Transverse colon (tissue), 4 donors: ENCODE results near the gene DUSP3. TPM values are rescaled to one million over a fixed set of nuclear protein-coding genes. Genes with fewer than 3 reads are reported as not detected.

Experiments
- DNase-seq: peaks from one replicate; pipeline ENCODE4 v3.0.0-alpha.2; 2019
- H3K27ac ChIP-seq, 4 donors: fragments of 200-600 bp; sonication (generic); 2 replicates each; pipeline ENCODE4 v1.5.1; 2016 to 2018; ENCODE audit warnings: inconsistent platforms in 4 of 4
- H3K27me3 ChIP-seq: fragments of 200-600 bp; sonication (generic); 2 replicates; pipeline ENCODE4 v1.5.1; 2017; ENCODE audit warnings: inconsistent platforms
- H3K36me3 ChIP-seq, 4 donors: fragments of 200-600 bp; sonication (generic); 2 replicates each; pipeline ENCODE4 v1.5.1; 2017 to 2019; ENCODE audit warnings: inconsistent platforms in 4 of 4
- H3K4me1 ChIP-seq, 4 donors: fragments of 200-600 bp; sonication (generic); 2 replicates each; pipeline ENCODE4 v1.5.1; 2017 to 2020; ENCODE audit warnings: inconsistent platforms in 4 of 4
- H3K4me3 ChIP-seq, 4 donors: fragments of 200-600 bp; sonication (generic); 1 replicate in 1 of 4; 2 replicates in 3 of 4; pipeline versions ENCODE4 v1.5.1 to v1.6.1; 2017 to 2019; ENCODE audit warnings: inconsistent platforms in 4 of 4
- H3K9me3 ChIP-seq, 2 donors: fragments of 200-600 bp; sonication (generic); 2 replicates each; pipeline ENCODE4 v1.5.1; 2017 to 2019; ENCODE audit warnings: inconsistent platforms in 2 of 2
- EP300 ChIP-seq: sonication (generic); formaldehyde crosslinking; IDR thresholded peaks from one replicate; pipeline ENCODE4 v1.6.1; 2017; ENCODE audit warnings: antibody characterized with exemption, low read depth
- POLR2A ChIP-seq: fragments of 450-650 bp; IDR thresholded peaks from one replicate; pipeline ENCODE4 v1.6.1; 2016; ENCODE audit warnings: antibody characterized with exemption, mild to moderate bottlenecking, moderate library complexity
- POLR2AphosphoS5 ChIP-seq, 3 donors: sonication (generic); formaldehyde crosslinking; IDR thresholded peaks; one replicate each; pipeline ENCODE4 v1.6.1; 2016; ENCODE audit warnings: antibody characterized with exemption in 3 of 3
- WGBS, 2 donors: methylation state at CpG; one replicate each; pipeline ENCODE4 v1.1.5; 2018; ENCODE audit warnings: low coverage in 1 of 2; 5-methylcytosine and 5-hydroxymethylcytosine counted together
- in situ Hi-C, 4 donors: fragments of 200-750 bp; cut with MboI; loops; one replicate each; pipeline versions ENCODE4 v1.15.0 to v1.15.1; 2017; ENCODE audit warnings: low sequenced_read_pairs in 3 of 4, low pct_ligation_motif_present in 1 of 4, low pct_unique_long_range_greater_than_20kb in 1 of 4
- intact Hi-C: fragments of 100-400 bp; cut with DNase I; formaldehyde crosslinking; loops from one replicate; pipeline ENCODE4 v1.15.1; 2023; ENCODE audit warnings: low total_unique reads
- total RNA-seq, 4 donors: library from RNA; depleted of rRNA; stranded (reverse); fragments of >200 nt; gene quantifications; one replicate each; pipeline ENCODE4 v1.1.0, GENCODE V29; 2016
- TF ChIP-seq, protein P1 (sequence below), 5 experiments: fragments of 200-600 bp in 3 of 5; fragments of 450-650 bp in 2 of 5; sonication (generic) in 3 of 5; IDR thresholded peaks; 1 replicate in 2 of 5; 2 replicates in 3 of 5; pipeline ENCODE4 v1.5.1; 2016 to 2017; ENCODE audit warnings: antibody characterized with exemption in 5 of 5, inconsistent platforms in 3 of 5, mild to moderate bottlenecking in 2 of 5, moderate library complexity in 1 of 5

Gene DUSP3
- total RNA-seq, 4 donors from 2014 or later: 52.7 to 145 (median 70.9) TPM

- Histone ChIP-seq H3K4me3 (no peak overlapping the region), H3K36me3 (no peaks in the 10 kb centered on the region), H3K27ac (no peak overlapping the region), H3K9me3 (no peaks in the 10 kb centered on the region), H3K27me3 (no peaks in the 10 kb centered on the region), H3K4me1 (no peaks in the 10 kb centered on the region)
- no peak for DNase-seq
- intact Hi-C loops: no loop called here
- WGBS, 2 donors: 91% methylated on average over 9 of the region's 9 CpGs; no CpG with 5 or more reads in 1 of the 2 donors
- in situ Hi-C loops: no loop called here
- TF ChIP-seq POLR2AphosphoS5 (IDR thresholded peaks at IDR 0.05) (no peak), EP300 (no peak), POLR2A (no peak)
- TF ChIP-seq, protein P1, sequence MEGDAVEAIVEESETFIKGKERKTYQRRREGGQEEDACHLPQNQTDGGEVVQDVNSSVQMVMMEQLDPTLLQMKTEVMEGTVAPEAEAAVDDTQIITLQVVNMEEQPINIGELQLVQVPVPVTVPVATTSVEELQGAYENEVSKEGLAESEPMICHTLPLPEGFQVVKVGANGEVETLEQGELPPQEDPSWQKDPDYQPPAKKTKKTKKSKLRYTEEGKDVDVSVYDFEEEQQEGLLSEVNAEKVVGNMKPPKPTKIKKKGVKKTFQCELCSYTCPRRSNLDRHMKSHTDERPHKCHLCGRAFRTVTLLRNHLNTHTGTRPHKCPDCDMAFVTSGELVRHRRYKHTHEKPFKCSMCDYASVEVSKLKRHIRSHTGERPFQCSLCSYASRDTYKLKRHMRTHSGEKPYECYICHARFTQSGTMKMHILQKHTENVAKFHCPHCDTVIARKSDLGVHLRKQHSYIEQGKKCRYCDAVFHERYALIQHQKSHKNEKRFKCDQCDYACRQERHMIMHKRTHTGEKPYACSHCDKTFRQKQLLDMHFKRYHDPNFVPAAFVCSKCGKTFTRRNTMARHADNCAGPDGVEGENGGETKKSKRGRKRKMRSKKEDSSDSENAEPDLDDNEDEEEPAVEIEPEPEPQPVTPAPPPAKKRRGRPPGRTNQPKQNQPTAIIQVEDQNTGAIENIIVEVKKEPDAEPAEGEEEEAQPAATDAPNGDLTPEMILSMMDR (IDR thresholded peaks at IDR 0.05): no peak
Observed at GRCh38 chr17:43817826-43818225, 39.0 kb upstream of the DUSP3 start.

GRCh38 chr17:43816336-43817320 lies 37.9 kb upstream of the DUSP3 start:
- intact Hi-C loops (no loop called here), in situ Hi-C loops (no loop called here)
- no peaks in the 10 kb centered on the region for H3K4me1 ChIP-seq
- H3K9me3 ChIP-seq: no peaks in the 10 kb centered on the region
- 89 to 90% methylated on average over 7 to 24 of the region's 24 CpGs for WGBS, 2 donors
- no peak overlapping the region for H3K27ac ChIP-seq
- TF ChIP-seq POLR2A (no peak), POLR2AphosphoS5 (IDR thresholded peaks at IDR 0.05) (no peak)
- TF ChIP-seq, protein P1 (IDR thresholded peaks at IDR 0.05): no peak
- no peak overlapping the region for H3K4me3 ChIP-seq
- DNase-seq: no peak
- no peaks in the 10 kb centered on the region for H3K36me3 ChIP-seq
- no peaks in the 10 kb centered on the region for H3K27me3 ChIP-seq

GRCh38 chr17:43814714-43815113 lies 35.9 kb upstream of the DUSP3 start:
- TF ChIP-seq, protein P1 (IDR thresholded peaks at IDR 0.05): no peak
- TF ChIP-seq EP300: no peak
- no peaks in the 10 kb centered on the region for H3K36me3 ChIP-seq
- in situ Hi-C loops: no loop called here

DNA sequence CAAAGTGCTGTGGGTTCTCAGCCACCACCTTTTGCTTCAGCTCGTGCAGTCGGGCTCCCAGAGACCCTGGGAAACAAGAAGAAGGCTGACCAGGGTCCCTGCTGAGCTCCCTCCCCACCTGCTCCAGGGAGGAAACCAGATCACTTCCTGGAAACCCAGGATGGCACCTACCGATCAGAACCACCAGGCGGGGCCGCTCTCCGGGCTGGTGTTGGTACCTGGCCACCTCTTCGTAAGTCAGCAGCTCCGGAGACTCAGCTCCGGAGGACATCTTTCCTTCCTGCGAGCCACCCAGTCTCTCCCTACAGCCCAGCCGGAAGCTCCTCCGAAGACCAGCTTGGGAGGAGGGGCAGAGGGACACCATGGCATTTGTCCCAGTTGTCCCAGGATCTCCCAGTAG lies 35.2 kb upstream of the DUSP3 start:
- in situ Hi-C loops: no loop called here
- intact Hi-C loops: no loop called here
- H3K4me1 ChIP-seq: no peaks in the 10 kb centered on the region
- no peak overlapping the region for H3K4me3 ChIP-seq
- H3K27me3 ChIP-seq: no peaks in the 10 kb centered on the region
- H3K27ac ChIP-seq: no peak overlapping the region
- H3K9me3 ChIP-seq: no peaks in the 10 kb centered on the region
- TF ChIP-seq EP300 (no peak), POLR2AphosphoS5 (IDR thresholded peaks at IDR 0.05) (no peak), POLR2A (no peak)
- TF ChIP-seq, protein P1 (IDR thresholded peaks at IDR 0.05): no peak
- no peak for DNase-seq
- H3K36me3 ChIP-seq: no peaks in the 10 kb centered on the region
- WGBS, 2 donors: 83% methylated on average over 12 of the region's 12 CpGs; no CpG with 5 or more reads in 1 of the 2 donors

More at GRCh38 chr17:43814714-43815113, 35.9 kb upstream of the DUSP3 start:
- DNase-seq: no peak
- H3K4me1 ChIP-seq: no peaks in the 10 kb centered on the region
- H3K4me3 ChIP-seq: no peak overlapping the region
- intact Hi-C loops: no loop called here
- WGBS, 2 donors: 35 to 56% methylated on average over 1 of the region's 1 CpG
- H3K9me3 ChIP-seq: no peaks in the 10 kb centered on the region
- no peak overlapping the region for H3K27ac ChIP-seq
- no peaks in the 10 kb centered on the region for H3K27me3 ChIP-seq
